Mesenchymal stem cell (in vitro differentiated cells and primary cell): ENCODE measurements around the gene LYPD3.

Experiments used
- DNase-seq: peaks from one replicate; pipeline ENCODE4 v3.0.0-alpha.2; 2013
- H2AFZ ChIP-seq: one replicate; pipeline ENCODE4 v1.6.1; 2013; ENCODE audit warnings: low read depth, mild to moderate bottlenecking, control low read depth, inconsistent platforms, low read length, moderate library complexity
- H2AK5ac ChIP-seq: 2 replicates; pipeline ENCODE4 v1.6.1; 2013; ENCODE audit warnings: low read length, moderate library complexity, mild to moderate bottlenecking, inconsistent platforms; ENCODE audit not compliant: severe bottlenecking
- H2BK120ac ChIP-seq: one replicate; pipeline ENCODE4 v1.6.1; 2013; ENCODE audit warnings: low read depth, mild to moderate bottlenecking, inconsistent platforms, low read length, moderate library complexity
- H2BK12ac ChIP-seq, 2 experiments: one replicate each; pipeline ENCODE4 v1.6.1; 2013; ENCODE audit warnings: inconsistent platforms in 2 of 2, low read length in 2 of 2, mild to moderate bottlenecking in 2 of 2, moderate library complexity in 2 of 2, control low read depth in 1 of 2
- H2BK15ac ChIP-seq: one replicate; pipeline ENCODE4 v1.6.1; 2013; ENCODE audit warnings: mild to moderate bottlenecking, low read depth, inconsistent platforms; ENCODE audit not compliant: poor library complexity, severe bottlenecking
- H2BK5ac ChIP-seq: 2 replicates; pipeline ENCODE4 v1.6.1; 2013; ENCODE audit warnings: low read depth, mild to moderate bottlenecking, low read length, control low read depth, inconsistent platforms; ENCODE audit not compliant: poor library complexity, severe bottlenecking
- H3K14ac ChIP-seq, 2 experiments: one replicate each; pipeline ENCODE4 v1.6.1; 2013; ENCODE audit warnings: inconsistent platforms in 2 of 2, low read length in 2 of 2, control low read depth in 1 of 2, mild to moderate bottlenecking in 1 of 2, moderate library complexity in 1 of 2
- H3K18ac ChIP-seq, 2 experiments: one replicate each; pipeline ENCODE4 v1.6.1; 2013; ENCODE audit warnings: inconsistent platforms in 2 of 2, low read length in 2 of 2, control low read depth in 1 of 2, low read depth in 1 of 2, mild to moderate bottlenecking in 1 of 2
- H3K23ac ChIP-seq, 2 experiments: one replicate each; pipeline ENCODE4 v1.6.1; 2013; ENCODE audit warnings: inconsistent platforms in 2 of 2, low read length in 2 of 2, mild to moderate bottlenecking in 2 of 2, moderate library complexity in 2 of 2, control low read depth in 1 of 2
- H3K27ac ChIP-seq: 2 replicates; pipeline ENCODE4 v1.5.1; 2013; ENCODE audit warnings: mild to moderate bottlenecking, moderate library complexity, low read length, control low read depth, inconsistent platforms; ENCODE audit not compliant: poor library complexity, severe bottlenecking
- H3K27me3 ChIP-seq, 2 experiments: 2 replicates each; pipeline versions ENCODE4 v1.6.1 to v1.7.0; 2013; ENCODE audit warnings: low read length in 2 of 2, mild to moderate bottlenecking in 2 of 2, moderate library complexity in 2 of 2, control low read depth in 1 of 2, inconsistent platforms in 1 of 2; ENCODE audit not compliant: control insufficient read depth in 1 of 2, insufficient read depth in 1 of 2
- H3K36me3 ChIP-seq, 2 experiments: 2 replicates each; pipeline versions ENCODE4 v1.6.1 to v1.7.0; 2013; ENCODE audit warnings: low read length in 2 of 2, control low read depth in 1 of 2, inconsistent platforms in 1 of 2, low read depth in 1 of 2, mild to moderate bottlenecking in 1 of 2; ENCODE audit not compliant: insufficient read depth in 2 of 2, control insufficient read depth in 1 of 2
- H3K4ac ChIP-seq, 2 experiments: one replicate each; pipeline ENCODE4 v1.6.1; 2013; ENCODE audit warnings: inconsistent platforms in 2 of 2, low read length in 2 of 2, mild to moderate bottlenecking in 2 of 2, moderate library complexity in 2 of 2, control low read depth in 1 of 2, low read depth in 1 of 2
- H3K4me1 ChIP-seq: 2 replicates; pipeline ENCODE4 v1.6.1; 2013; ENCODE audit warnings: low read depth, low read length, control low read depth; ENCODE audit not compliant: control insufficient read depth, insufficient read depth
- H3K4me2 ChIP-seq: 2 replicates; pipeline ENCODE4 v1.6.1; 2013; ENCODE audit warnings: low read length, mild to moderate bottlenecking, inconsistent platforms; ENCODE audit not compliant: poor library complexity, severe bottlenecking
- H3K4me3 ChIP-seq, 2 experiments: 2 replicates each; pipeline versions ENCODE4 v1.5.1 to v1.7.0; 2013; ENCODE audit warnings: low read length in 2 of 2, mild to moderate bottlenecking in 2 of 2, control low read depth in 1 of 2, low read depth in 1 of 2; ENCODE audit not compliant: insufficient read depth in 1 of 2
- H3K79me1 ChIP-seq: replicated peaks from 2 replicates; pipeline ENCODE4 v1.6.1; 2013; ENCODE audit warnings: mild to moderate bottlenecking, control low read depth, low read length, inconsistent platforms; ENCODE audit not compliant: poor library complexity, severe bottlenecking
- H3K9ac ChIP-seq: 2 replicates; pipeline ENCODE4 v1.7.0; 2013; ENCODE audit warnings: mild to moderate bottlenecking, low read length, moderate library complexity
- H3K9me3 ChIP-seq: 2 replicates; pipeline ENCODE4 v1.7.0; 2013; ENCODE audit warnings: mild to moderate bottlenecking, low read length; ENCODE audit not compliant: control insufficient read depth
- H4K8ac ChIP-seq: one replicate; pipeline ENCODE4 v1.6.1; 2013; ENCODE audit warnings: inconsistent platforms, mild to moderate bottlenecking, low read length, moderate library complexity
- H4K91ac ChIP-seq: one replicate; pipeline ENCODE4 v1.6.1; 2013; ENCODE audit warnings: mild to moderate bottlenecking, low read length, inconsistent platforms
- WGBS: methylation state at CpG from one replicate; pipeline ENCODE4 v1.1.7; 2013; ENCODE audit warnings: mixed read lengths; 5-methylcytosine and 5-hydroxymethylcytosine counted together

The LYPD3 gene

GRCh38 chr19:43420954-43421353 lies 44.5 kb downstream of the LYPD3 start:
- no peaks in the 10 kb centered on the region for H3K9me3 ChIP-seq
- H2AFZ ChIP-seq: no peak overlapping the region
- H3K9ac ChIP-seq: no peak overlapping the region
- no peak overlapping the region for H3K18ac ChIP-seq
- no peak overlapping the region for H2BK12ac ChIP-seq
- H2BK15ac ChIP-seq: no peak overlapping the region
- no peak overlapping the region for H2AK5ac ChIP-seq
- no peaks in the 10 kb centered on the region for H3K4me1 ChIP-seq
- H3K27me3 ChIP-seq: peaks cover 0 to 33% of the 10 kb centered on the region in 2 experiments
- no peak overlapping the region for H4K8ac ChIP-seq
- WGBS: 59% methylated on average over 6 of the region's 6 CpGs
- no peak overlapping the region for H3K4me2 ChIP-seq
- H3K36me3 ChIP-seq: no peaks in the 10 kb centered on the region
- H2BK120ac ChIP-seq: no peak overlapping the region
- H3K23ac ChIP-seq: no peak overlapping the region
- H2BK5ac ChIP-seq: no peak overlapping the region
- no peak overlapping the region for H3K4me3 ChIP-seq
- no peak overlapping the region for H3K27ac ChIP-seq
- no peak for DNase-seq
- no peaks in the 10 kb centered on the region for H3K79me1 ChIP-seq
- no peak overlapping the region for H3K4ac ChIP-seq
- no peak overlapping the region for H3K14ac ChIP-seq
- no peak overlapping the region for H4K91ac ChIP-seq

GRCh38 chr19:43416951-43417623 lies 48.3 kb downstream of the LYPD3 start:
- WGBS: 66% methylated on average over 4 of the region's 4 CpGs

GRCh38 chr19:43414554-43414953 lies 50.9 kb downstream of the LYPD3 start, which contains the start of gene TEX101:
TEX101 (plus strand) TSS chr19:43414890; CDS start chr19:43415920, 1,030 bp downstream.
- 92% methylated on average over 21 of the region's 21 CpGs for WGBS
- Histone ChIP-seq H2BK15ac (no peak within 1 kb of the TSS), H3K36me3 (no peaks in the 10 kb centered on the region), H2AK5ac (no peak within 1 kb of the TSS), H3K9ac (no peak within 1 kb of the TSS), H3K18ac (no peak within 1 kb of the TSS), H3K4me2 (no peak within 1 kb of the TSS), H2BK120ac (no peak within 1 kb of the TSS), H3K27ac (no peak within 1 kb of the TSS), H3K9me3 (no peaks in the 10 kb centered on the region), H3K23ac (no peak within 1 kb of the TSS), H3K79me1 (no peaks in the 10 kb centered on the region), H4K91ac (no peak within 1 kb of the TSS), H3K4me1 (no peaks in the 10 kb centered on the region), H4K8ac (no peak within 1 kb of the TSS), H2BK5ac (no peak within 1 kb of the TSS), H2BK12ac (no peak within 1 kb of the TSS), H2AFZ (no peak within 1 kb of the TSS), H3K14ac (no peak within 1 kb of the TSS), H3K4ac (no peak within 1 kb of the TSS), H3K4me3 (no peak within 1 kb of the TSS), H3K27me3 (peaks cover 0 to 23% of the 10 kb centered on the region in 2 experiments)
- DNase-seq: no peak

More at GRCh38 chr19:43416951-43417623, 48.3 kb downstream of the LYPD3 start:
- Histone ChIP-seq H2BK120ac (no peak overlapping the region), H3K9ac (no peak overlapping the region), H4K8ac (no peak overlapping the region), H2BK15ac (no peak overlapping the region), H3K27ac (no peak overlapping the region), H3K23ac (no peak overlapping the region), H3K18ac (no peak overlapping the region), H3K4me1 (no peaks in the 10 kb centered on the region), H3K4me2 (no peak overlapping the region), H2BK12ac (no peak overlapping the region), H2AK5ac (no peak overlapping the region), H3K79me1 (no peaks in the 10 kb centered on the region), H4K91ac (no peak overlapping the region), H2AFZ (no peak overlapping the region), H3K9me3 (no peaks in the 10 kb centered on the region), H3K4ac (no peak overlapping the region), H3K4me3 (no peak overlapping the region), H3K27me3 (peaks cover 0 to 30% of the 10 kb centered on the region in 2 experiments), H2BK5ac (no peak overlapping the region), H3K14ac (no peak overlapping the region), H3K36me3 (no peaks in the 10 kb centered on the region)
- no peak for DNase-seq

- H3K4me3 ChIP-seq: no peak overlapping the region
- no peaks in the 10 kb centered on the region for H3K4me1 ChIP-seq
- H2BK120ac ChIP-seq: no peak overlapping the region
- H3K9me3 ChIP-seq: no peaks in the 10 kb centered on the region
- no peak overlapping the region for H2BK15ac ChIP-seq
- H3K18ac ChIP-seq: no peak overlapping the region
- no peak overlapping the region for H4K91ac ChIP-seq
- no peak overlapping the region for H3K4ac ChIP-seq
- H3K27me3 ChIP-seq: peaks cover 0 to 6% of the 10 kb centered on the region in 2 experiments
- H3K36me3 ChIP-seq: no peaks in the 10 kb centered on the region
- no peak overlapping the region for H3K23ac ChIP-seq
- H2AK5ac ChIP-seq: no peak overlapping the region
- H3K9ac ChIP-seq: no peak overlapping the region
- H2BK12ac ChIP-seq: no peak overlapping the region
- no peak overlapping the region for H3K27ac ChIP-seq
- no peak overlapping the region for H3K4me2 ChIP-seq
- 54% methylated on average over 6 of the region's 6 CpGs for WGBS
- H3K14ac ChIP-seq: no peak overlapping the region
- DNase-seq: no peak
- no peak overlapping the region for H4K8ac ChIP-seq
- no peak overlapping the region for H2BK5ac ChIP-seq
- no peaks in the 10 kb centered on the region for H3K79me1 ChIP-seq
- H2AFZ ChIP-seq: no peak overlapping the region
These were observed 53.0 kb downstream of the LYPD3 start for GRCh38 chr19:43412441-43412840.
